Lower leg skin (tissue), 4 donors: ENCODE data around the gene SPCS2. TPM values are rescaled to one million over a fixed set of nuclear protein-coding genes. Genes with fewer than 3 reads are reported as not detected.
"Not testable (repeated sequence)": the region's sequence is repeated elsewhere in the genome, so short reads cannot be mapped to it uniquely, and the experiment has no call there.

Experiments
- DNase-seq, 2 donors: peaks; one replicate each; pipeline ENCODE4 v3.0.0-alpha.2; 2019; ENCODE audit warnings: low spot score in 2 of 2
- H3K4me3 ChIP-seq: fragments of 200-600 bp; sonication (generic); 2 replicates; pipeline ENCODE4 v1.5.1; 2017; ENCODE audit warnings: mild to moderate bottlenecking, low read depth; ENCODE audit not compliant: poor library complexity, severe bottlenecking
- POLR2A ChIP-seq, 2 donors: fragments of 450-650 bp; IDR thresholded peaks; one replicate each; pipeline ENCODE4 v1.6.1; 2016 to 2017; ENCODE audit warnings: antibody characterized with exemption in 2 of 2, mild to moderate bottlenecking in 1 of 2, moderate library complexity in 1 of 2
- WGBS, 2 donors: methylation state at CpG; one replicate each; pipeline ENCODE4 v1.1.5; 2018; 5-methylcytosine and 5-hydroxymethylcytosine counted together
- intact Hi-C: fragments of 100-400 bp; cut with DNase I; formaldehyde crosslinking; loops from one replicate; pipeline ENCODE4 v1.15.0; 2023; ENCODE audit warnings: low total_unique reads
- total RNA-seq, 4 donors: library from RNA; depleted of rRNA; stranded (reverse); fragments of >200 nt; gene quantifications; one replicate each; pipeline ENCODE4 v1.1.0, GENCODE V29; 2016
- TF ChIP-seq, protein P1 (sequence below), 3 donors: fragments of 450-650 bp; IDR thresholded peaks; one replicate each; pipeline ENCODE4 v1.5.1; 2016; ENCODE audit warnings: antibody characterized with exemption in 3 of 3, mild to moderate bottlenecking in 3 of 3, moderate library complexity in 2 of 3

The SPCS2 gene
- total RNA-seq, 4 donors from 2014 or later: 19.2 to 117 (median 23.9) TPM

DNA sequence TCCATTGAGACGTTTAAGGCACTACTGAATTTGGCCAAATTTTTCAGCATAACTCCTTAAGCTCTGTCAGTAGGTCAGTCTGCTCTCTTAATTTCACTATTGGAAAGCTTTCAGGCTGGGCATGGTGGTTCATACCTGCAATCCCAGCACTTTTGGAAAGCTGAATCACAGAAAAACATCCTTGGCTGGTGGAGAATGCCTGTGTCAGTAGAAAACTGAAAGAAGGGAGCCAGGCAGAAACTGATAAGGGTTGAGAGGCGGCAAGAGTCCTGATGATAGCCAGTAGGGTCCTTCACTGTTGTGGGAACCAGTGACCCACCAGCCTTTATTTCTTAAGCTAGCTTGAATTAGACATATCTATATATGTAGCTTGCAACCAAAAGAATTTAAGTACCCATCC, 62.3 kb downstream of the SPCS2 start:
- no peak overlapping the region for H3K4me3 ChIP-seq
- intact Hi-C loops: no loop called here
- WGBS, 2 donors: 81 to 89% methylated on average over 2 of the region's 2 CpGs
- no peak for DNase-seq
- no peak for TF ChIP-seq POLR2A (IDR thresholded peaks at IDR 0.05)
- TF ChIP-seq, protein P1, sequence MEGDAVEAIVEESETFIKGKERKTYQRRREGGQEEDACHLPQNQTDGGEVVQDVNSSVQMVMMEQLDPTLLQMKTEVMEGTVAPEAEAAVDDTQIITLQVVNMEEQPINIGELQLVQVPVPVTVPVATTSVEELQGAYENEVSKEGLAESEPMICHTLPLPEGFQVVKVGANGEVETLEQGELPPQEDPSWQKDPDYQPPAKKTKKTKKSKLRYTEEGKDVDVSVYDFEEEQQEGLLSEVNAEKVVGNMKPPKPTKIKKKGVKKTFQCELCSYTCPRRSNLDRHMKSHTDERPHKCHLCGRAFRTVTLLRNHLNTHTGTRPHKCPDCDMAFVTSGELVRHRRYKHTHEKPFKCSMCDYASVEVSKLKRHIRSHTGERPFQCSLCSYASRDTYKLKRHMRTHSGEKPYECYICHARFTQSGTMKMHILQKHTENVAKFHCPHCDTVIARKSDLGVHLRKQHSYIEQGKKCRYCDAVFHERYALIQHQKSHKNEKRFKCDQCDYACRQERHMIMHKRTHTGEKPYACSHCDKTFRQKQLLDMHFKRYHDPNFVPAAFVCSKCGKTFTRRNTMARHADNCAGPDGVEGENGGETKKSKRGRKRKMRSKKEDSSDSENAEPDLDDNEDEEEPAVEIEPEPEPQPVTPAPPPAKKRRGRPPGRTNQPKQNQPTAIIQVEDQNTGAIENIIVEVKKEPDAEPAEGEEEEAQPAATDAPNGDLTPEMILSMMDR (IDR thresholded peaks at IDR 0.05): no peak

DNA sequence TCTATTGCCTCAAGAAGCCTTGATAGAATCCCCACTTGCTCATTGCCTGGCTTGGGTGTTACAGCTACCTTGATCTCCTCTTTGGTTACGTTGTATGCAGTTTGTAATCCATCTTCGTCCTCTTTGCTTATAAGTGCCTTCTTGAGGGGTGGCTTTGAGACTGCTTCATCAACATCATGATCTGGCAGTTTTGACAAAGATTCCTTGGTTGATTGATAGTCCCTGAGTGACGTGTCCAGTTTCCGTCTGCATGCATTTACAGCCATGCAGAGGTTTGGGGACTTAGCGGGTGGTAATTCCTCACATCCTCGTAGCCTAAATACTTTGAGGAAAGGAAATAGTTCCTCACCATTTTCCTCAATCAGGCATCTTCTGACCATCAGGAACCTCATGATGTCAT, 62.8 kb downstream of the SPCS2 start:
- H3K4me3 ChIP-seq: no peak overlapping the region
- no peak for DNase-seq
- TF ChIP-seq POLR2A (IDR thresholded peaks at IDR 0.05): no peak
- TF ChIP-seq, protein P1 (IDR thresholded peaks at IDR 0.05): no peak
- 91 to 94% methylated on average over 6 of the region's 6 CpGs for WGBS, 2 donors
- intact Hi-C loops: no loop called here

DNA sequence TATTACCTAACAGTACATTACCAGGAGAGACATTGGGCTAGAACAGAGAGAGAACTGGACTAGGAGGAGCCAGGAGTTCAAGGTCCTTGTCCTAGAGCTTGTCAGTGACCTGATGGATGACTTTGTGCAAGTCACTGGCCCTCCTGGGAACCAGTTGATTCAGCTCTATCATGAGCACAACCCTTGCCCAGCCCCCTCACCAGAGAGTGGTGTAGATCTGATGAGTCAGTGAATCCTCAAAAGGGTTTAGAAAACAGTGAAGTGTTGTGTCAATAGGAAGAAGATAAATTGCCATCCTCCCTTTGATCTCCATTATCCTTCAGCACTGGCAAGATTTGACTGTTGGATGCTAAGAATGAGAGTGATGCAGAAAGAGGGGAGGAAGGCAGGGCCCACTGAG, 64.0 kb downstream of the SPCS2 start:
- no peak for DNase-seq
- H3K4me3 ChIP-seq: no peak overlapping the region
- TF ChIP-seq POLR2A (IDR thresholded peaks at IDR 0.05): no peak
- TF ChIP-seq, protein P1 (IDR thresholded peaks at IDR 0.05): no peak
- intact Hi-C loops: no loop called here

DNA sequence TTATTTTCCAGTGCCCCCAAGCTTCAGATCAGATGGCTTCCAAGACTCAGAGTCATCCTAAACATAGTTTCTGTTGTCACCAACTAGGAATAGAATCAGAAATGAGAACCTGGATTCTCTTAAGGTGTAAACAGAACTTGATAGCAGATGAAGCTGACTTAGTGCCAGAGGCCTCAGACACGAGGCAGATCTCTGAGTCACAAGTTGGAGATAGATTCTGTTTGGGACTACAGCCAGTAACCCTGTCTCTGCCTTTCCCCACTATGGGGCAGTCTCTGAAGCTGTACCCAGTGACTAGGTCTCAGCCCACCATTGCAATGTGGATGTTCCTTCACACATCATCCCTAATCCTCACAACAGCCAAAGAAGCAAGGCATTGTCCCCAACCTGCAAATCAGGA, 65.1 kb downstream of the SPCS2 start:
- no peak for TF ChIP-seq POLR2A (IDR thresholded peaks at IDR 0.05)
- TF ChIP-seq, protein P1 (IDR thresholded peaks at IDR 0.05): no peak
- no peak for DNase-seq
- WGBS, 2 donors: 6 to 14% methylated on average over 1 of the region's 1 CpG
- H3K4me3 ChIP-seq: no peak overlapping the region
- intact Hi-C loops: no loop called here

DNA sequence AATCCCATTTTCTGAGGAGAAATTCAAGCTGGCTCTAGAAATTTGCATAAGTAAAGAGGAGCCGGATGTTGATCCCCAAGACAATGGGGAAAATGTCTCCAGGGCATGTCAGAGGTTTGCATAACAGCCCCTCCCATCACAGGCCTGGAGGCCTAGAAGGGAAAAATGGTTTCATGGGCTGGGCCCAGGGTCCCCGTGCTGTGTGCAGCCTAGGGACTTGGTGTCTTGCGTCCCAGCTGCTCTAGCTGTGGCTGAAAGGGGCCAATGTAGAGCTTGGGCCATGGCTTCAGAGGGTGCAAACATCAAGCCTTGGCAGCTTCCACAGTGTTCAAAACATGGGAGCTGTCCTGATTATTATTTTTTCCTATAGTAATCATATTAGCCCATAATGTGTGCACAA, 70.1 kb downstream of the SPCS2 start:
- WGBS, 2 donors: 88 to 90% methylated on average over 3 of the region's 3 CpGs
- intact Hi-C loops, H3K4me3 ChIP-seq, DNase-seq: not testable (repeated sequence)

DNA sequence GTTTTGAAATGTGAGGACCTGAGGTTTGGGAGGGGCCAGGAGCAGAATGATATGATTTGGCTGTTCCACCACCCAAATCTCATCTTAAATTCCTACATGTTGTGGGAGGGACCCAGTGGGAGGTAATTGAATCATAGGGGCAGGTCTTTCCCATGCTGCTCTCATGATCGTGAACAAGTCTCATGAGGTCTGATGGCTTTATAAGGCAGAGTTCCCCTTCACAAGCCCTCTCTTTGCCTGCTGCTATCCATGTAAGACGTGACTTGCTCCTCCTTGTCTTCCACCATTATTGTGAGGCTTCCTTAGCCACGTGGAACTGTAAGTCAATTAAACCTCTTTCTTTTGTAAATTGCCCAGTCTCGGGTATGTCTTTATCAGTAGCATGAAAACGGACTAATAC, 71.3 kb downstream of the SPCS2 start:
- not testable (repeated sequence) for H3K4me3 ChIP-seq, DNase-seq
- WGBS, 2 donors: 87 to 88% methylated on average over 5 of the region's 5 CpGs
- intact Hi-C loops: loop anchor here (10.0 kb wide), 1 partner anchor 224 kb away; the partner anchor contains the start of gene TPBGL

DNA sequence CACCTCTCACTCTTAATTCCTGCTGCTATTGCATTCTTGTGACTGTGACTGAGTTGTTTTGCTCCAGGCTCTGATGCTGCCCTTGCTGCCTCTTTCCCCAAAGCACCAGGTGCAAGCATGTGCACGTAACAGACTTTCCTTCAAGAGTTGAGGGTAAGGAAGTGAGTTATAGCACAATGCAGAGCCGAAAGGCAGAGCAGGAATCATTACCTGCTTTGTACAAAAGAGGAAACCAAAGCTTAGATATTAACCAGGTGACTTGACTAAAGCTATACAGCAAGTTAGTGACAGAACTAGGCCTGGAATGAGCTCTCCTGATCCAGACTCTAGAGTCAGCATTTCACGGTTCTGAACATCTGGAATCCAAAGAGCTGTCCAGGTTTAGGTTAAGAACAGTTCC, 73.2 kb downstream of the SPCS2 start:
- no peak overlapping the region for H3K4me3 ChIP-seq
- no peak for TF ChIP-seq POLR2A (IDR thresholded peaks at IDR 0.05)
- TF ChIP-seq, protein P1 (IDR thresholded peaks at IDR 0.05): no peak
- no peak for DNase-seq
- 76 to 84% methylated on average over 3 of the region's 3 CpGs for WGBS, 2 donors
- intact Hi-C loops: loop anchor here (10.0 kb wide), 1 partner anchor 223 kb away; the partner anchor contains the start of gene TPBGL
